Measurements from ENCODE around the gene WBP1L.
A peak's percentile ranks its signal among the peaks of the same experiment; 100 is the strongest.
"Not testable (repeated sequence)": the region's sequence is repeated elsewhere in the genome, so short reads cannot be mapped to it uniquely, and the experiment has no call there.

The WBP1L gene

DNA sequence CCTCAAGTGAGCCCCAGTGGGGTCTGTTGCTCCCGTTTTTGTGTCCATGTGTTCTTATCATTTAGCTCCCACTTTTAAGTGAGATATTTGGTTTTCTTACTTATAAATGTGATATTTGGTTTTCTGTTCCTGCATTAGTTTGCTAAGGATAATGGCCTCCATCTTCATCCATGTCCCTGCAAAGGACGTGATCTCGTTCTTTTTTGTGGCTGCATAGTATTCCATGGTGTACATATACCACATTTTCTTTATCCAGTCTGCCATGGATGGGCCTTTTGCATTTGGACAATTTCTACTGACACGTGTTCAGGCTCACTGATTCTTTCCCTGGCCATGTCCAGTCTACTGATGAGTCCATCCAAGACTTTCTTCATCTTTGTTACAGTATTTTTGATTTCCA is 19.8 kb upstream of the WBP1L start:
- DNase-seq (ENCODE audit: low read depth in 3 of 3) = no peak

DNA sequence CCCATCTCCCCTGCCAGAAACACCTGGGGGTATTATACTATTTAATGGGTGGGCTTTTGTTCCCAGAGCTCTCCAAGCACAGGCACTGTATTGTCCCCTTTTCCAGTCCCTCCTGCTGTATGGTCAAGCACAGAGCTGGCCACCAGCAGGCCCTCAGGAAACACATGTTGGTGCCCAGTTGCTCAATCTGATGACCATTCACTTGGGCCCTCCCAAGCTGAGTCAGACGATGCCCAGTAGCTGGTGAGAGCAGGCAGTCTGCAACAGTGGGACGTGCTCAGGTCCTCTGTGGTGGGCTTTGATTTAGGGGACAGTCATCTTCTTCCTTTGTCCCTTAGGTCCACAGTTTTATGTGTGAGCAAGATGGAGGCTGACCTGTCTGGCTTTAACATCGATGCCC is 17.5 kb upstream of the WBP1L start:
- no peak for DNase-seq (ENCODE audit: low read depth in 3 of 3)

DNA sequence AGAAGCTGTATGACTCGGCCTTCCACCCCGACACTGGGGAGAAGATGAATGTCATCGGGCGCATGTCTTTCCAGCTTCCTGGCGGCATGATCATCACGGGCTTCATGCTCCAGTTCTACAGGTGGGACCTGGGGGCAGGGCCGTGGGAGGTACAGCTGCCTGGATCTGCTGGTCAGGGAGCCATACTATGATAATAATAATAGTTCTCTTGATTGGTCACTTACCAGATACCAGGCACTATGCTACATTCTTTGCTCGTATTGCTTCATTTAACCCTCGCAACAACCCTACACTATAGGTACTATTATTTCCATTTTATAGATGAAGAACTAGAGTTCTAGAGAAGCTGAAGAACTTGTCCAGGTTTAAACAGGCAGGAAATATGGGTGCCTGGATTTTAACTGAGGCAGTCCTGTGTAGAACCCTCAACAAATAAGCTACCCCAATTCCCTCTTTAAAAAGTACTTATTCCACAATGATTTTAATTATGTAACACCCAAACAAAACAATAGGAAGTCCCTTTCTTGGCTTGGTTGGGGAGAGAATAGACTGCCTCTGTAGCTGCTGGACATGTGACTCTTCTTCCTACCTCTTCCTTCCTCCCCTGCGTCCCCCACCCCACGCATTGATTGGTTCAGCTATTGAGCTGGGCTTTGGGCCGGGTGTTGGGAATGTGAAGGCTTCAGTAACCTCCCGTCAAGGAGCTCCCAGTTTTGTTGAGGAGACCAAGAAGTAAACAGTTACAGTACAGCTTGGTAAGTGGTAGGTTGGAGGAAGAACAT is 16.5 kb upstream of the WBP1L start:
- DNase-seq (ENCODE audit: low read depth in 3 of 3) = no peak

DNA sequence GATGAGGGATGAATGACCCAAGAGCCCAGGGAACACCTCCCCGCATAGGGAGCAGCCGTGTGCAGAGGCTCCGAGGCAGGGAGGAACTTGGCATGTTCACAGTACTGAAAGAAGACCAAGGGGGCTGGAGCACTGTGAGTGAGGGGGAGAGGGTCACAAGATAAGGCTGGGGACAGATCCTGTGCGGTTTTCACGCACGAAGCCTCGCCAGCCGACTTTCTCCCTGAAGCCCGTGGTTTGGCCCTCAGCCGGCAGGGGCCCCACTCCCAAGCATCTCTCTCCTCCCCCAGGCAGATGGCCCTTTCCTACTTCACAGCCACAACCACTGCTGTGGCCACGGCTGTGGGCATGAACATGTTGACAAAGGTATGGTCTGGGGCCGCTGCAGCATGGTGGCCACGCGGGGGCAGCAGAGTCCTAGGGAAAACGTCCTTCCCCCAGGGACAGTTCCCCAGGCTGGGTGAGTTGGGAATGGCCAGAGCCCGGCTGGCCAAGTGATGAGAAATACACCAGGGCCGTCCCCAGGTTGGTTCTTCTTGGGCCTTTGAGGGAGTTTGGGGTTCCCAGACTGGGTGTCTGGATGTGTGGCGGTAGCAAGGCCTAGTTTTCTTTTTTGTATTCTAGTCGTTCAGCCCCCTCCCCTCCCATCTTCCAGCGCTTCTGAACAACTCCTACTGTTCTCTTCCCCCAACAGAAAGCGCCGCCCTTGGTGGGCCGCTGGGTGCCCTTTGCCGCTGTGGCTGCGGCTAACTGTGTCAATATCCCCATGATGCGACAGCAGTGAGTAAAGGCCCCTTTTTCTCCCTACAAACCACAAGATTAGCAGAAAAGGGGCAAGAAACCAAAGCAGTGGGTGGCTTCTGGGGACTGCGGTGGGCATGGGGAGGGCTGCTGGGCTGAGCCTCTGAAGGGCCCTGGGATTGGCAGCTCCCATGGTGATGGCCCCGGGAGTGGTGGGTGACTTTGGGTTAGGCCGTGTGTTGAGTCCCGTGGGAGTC is 14.4 kb upstream of the WBP1L start:
- DNase-seq (ENCODE audit: low read depth in 3 of 3) = peak in 2 of 3 experiments; percentile 15 to 27

DNA sequence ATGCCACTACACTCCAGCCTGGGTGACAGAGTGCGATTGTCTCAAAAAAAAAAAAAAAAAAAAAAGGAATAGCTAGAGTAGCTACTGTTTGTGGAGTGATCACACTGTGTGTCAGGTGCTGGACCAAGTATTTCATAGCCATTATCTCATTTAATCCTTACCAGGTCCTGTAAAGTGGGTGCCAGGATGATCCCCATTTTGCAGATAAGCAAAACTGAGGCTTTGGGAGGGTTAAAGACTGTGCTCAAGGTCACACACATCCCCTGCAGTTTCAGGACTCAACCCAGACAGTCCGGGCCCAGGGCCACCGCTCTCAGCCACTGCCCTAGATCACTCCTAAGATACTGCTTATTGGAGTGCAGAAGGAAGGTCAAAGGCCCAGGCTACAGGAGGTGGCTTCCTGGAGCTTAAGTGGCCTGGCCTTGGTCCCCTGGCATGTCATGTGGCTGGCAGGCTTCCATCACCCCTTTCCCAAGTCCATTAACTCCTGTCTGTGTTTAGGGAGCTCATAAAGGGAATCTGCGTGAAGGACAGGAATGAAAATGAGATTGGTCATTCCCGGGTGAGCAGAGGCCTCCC is 12.4 kb upstream of the WBP1L start:
- no peak for DNase-seq (ENCODE audit: low read depth in 3 of 3)

DNA sequence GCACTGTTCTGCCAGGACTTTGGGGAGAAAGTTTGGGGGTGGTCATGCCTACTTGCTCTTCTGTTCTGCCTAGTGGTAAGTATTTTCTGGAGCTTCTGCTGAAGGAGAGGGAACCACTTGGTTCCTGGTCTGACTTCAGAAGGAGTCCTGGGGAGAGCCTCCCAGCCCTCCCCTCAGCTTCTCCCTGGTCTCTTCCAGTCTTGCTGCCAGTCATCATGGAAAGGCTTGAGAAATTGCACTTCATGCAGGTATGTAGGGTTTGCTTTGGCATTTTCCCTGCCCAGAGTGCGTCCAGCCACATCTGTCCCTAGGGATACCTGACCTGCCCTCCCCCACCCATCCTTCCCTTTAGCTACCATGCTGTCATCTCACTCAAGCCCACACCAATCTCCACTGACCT is 11.1 kb upstream of the WBP1L start:
- DNase-seq (ENCODE audit: low read depth in 3 of 3) = no peak

DNA sequence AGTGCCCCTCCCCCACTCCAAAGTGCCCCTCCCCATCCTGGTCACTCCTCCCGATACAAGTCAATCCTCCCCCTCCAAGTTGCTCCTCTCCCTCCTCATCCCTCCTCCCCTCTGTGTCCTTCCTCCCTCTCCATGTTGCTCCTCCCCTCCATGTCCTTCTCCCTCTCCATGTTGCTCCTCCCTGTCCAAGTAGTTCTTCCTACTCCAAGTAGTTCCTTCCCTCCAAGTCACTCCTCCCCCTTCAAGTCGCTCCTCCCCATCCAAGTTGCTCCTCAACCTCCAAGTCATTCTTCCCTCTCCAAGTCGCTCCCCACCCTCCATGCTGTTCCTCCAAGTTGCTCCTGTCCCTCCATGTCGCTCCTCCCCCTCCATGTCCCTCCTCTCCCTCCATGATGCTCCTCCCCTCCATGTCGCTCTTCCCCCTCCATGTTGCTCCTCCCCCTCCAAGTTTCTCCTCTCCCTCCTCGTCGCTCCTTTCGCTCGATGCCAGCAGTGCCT is 8.6 kb upstream of the WBP1L start:
- no peak for DNase-seq (ENCODE audit: low read depth in 3 of 3)

DNA sequence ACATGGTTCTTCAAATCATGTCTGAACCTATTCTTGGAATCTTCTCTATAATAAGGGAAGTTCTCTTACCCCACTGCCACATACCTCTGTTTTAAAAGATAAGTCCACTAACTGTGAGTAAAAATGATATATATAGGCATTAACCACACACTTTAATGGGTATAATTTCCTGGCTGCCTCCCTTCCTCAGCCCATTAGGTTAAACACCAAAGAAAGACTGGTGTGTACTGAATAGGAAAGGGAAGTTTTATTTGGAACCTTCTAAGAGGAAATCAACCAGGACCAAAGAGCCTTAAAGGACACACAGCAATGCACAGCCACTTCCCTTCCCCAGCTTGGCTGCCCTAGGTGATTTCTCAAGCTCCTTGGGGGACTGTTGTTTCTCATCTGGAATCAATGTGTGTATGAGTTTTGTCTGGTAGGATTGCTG is 5.0 kb upstream of the WBP1L start:
- no peak for DNase-seq (ENCODE audit: low read depth in 3 of 3)

DNA sequence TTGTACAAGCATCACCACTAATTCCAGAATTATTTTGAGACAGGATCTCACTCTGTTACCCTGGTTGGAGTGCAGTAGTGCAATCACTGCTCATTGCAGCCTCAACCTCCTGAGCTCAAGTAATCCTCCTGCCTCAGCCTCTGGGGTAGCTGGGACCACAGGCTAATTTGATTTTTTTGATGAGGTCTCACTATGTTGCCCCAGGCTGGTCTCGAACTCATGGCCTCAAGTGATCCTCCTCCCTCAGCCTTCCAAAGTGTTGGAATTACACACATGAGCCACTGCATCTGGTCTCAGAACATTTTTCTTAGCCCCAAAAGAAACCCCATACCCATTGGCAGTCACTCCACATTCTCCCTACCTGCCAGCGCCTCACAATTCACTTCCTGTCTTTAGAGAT is 3.5 kb upstream of the WBP1L start:
- no peak for DNase-seq (ENCODE audit: low read depth in 3 of 3)

DNA sequence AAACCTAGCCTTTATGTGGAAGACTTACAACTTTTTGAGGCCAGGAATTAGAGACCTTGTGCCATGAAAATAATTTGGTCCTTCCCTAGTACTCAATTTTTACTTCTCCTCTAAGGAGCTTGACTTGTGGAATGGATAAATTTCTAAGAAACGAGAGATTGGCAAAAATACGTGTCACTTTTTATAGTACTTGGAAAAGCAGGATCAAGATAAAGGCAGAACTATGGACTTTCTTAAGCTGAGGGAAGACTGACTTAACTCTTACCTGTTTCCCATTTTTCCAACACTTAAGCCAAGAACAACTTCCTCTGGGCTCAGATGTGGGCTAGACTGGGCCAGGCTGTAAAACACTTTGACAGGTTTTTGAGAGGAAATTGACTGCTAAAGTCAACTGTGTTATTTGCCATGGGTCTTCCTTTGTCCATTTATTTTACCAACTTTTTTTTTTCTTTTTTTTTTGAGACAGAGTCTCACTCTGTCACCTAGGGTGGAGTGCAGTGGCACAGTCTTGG is 2.0 kb upstream of the WBP1L start:
- DNase-seq (ENCODE audit: low read depth in 3 of 3) = no peak

DNA sequence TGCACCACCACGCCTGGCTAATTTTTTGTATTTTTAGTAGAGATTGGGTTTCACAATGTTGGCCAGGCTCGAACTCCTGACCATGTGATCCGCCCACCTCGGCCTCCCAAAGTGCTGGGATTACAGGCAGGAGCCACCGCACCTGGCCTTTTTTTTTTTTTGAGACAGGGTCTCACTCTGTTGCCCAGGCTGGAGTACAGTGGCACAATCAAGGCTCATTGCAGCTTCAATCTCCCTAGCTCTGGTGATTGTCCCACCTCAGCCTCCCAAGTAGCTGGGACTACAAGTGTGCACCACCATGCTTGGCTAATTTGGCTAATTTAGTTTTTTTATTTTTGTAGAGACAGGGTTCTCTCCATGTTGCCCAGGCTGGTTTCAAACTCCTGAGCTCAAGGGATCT is 1.4 kb upstream of the WBP1L start:
- DNase-seq (ENCODE audit: low read depth in 3 of 3) = not testable (repeated sequence)

DNA sequence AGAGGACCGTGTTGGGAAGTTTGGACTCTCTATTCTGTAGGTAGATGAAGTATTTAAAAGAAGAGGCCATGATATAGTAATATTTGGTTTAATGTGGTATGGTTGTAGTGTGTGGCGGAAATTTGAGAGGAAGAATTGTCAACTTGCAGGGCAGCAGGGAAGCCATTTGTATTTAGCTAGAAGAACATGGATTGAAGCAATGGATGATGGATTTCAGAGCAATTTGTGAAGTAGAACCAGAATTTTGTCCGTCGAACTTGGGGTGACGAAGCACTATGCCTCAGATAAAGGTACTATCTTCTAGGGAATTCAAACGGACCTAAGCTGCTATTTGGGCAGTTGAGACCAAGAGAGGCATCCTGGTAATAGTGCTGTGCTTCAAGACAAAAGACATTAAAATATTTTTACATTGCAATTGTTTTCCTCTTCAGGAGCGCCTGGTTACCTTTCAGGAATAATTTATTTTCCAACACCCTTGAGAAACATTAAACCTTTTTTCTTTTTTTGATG is 615 bp upstream of the WBP1L start:
- no peak for DNase-seq (ENCODE audit: low read depth in 3 of 3)

DNA sequence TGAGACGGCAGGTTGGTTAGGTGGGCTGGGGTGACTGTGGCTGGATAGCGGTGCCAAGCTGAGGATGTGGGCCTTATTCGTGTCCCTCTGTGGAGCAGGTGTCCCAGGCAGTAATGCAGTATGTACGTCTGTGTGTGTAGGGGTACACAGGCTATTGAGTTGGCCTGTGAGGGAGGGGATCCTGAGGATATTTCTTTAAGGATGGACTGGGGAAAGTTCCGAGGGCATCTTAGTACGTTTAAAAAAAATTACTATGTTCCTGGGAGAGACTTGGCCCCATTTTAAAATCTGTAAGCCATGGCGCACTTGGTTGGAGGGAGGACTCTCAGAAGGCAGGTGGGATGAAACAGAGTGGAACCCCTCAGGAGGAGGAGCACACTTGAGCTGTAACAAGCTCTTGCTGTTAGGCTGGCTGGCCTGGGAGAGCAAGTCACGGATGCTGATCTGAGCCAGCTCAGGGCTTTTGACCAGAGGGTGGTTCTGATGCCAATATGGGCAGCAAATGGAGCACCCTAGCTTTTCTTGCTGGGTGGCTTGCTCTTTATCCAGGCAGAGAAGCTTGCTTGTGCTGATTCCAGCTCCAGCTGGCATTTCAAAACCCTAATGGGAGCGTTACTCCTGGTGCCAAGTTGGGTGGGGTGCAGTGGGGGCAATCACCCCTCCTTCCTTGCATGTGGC is 765 bp downstream of the WBP1L start:
- no peak for DNase-seq (ENCODE audit: low read depth in 3 of 3)

DNA sequence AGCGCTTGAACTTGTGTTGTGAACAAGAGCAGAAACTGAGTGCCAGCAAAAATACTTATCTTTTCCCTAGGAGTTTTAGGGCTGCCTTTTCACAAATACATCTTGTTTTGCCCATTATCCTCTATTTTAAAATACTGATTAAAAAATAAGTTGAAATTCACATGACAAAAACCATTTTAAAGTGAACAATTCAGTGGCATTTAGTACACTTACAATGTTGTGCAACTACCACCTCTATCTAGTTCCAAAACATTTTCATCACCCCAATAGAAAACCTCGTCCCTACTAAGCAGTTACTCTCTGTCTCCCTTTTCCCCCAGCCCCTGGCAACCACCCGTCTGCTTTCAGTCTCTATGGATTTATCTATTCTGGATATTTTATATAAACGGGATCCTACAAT is 1.4 kb downstream of the WBP1L start:
- no peak for DNase-seq (ENCODE audit: low read depth in 3 of 3)

DNA sequence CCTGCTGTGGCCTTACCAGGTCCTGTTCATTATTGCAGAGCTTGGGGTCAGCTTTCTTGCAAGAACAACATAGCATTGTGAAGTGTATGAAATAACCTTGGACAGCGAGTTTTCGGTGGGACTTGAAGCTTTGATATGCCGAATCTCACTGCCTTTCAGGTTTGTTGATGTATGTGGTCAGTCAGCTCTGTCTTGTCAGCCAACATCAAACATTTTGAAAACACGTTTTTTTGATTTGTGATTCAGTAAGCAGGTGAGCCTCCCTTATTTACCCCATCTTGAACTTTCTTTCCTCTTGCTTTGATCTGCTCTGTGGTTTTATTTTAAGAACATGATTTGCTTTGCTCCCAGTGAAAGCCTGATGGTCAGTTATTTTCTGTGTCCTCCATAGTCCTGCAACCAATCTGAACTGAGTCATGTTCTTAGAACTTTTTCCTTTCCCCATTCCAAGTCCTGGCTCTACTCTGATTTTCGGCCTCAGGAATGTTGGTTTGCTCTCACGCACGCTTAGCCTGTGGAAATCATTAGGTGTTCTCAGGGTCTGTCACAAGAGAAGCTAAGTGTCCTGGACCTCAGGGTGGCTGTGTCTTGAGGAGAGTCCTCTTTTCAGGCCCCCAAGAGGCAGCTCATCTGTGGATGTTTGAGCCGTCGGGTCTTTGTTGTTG is 8.7 kb downstream of the WBP1L start:
- DNase-seq (ENCODE audit: low read depth in 3 of 3) = no peak

DNA sequence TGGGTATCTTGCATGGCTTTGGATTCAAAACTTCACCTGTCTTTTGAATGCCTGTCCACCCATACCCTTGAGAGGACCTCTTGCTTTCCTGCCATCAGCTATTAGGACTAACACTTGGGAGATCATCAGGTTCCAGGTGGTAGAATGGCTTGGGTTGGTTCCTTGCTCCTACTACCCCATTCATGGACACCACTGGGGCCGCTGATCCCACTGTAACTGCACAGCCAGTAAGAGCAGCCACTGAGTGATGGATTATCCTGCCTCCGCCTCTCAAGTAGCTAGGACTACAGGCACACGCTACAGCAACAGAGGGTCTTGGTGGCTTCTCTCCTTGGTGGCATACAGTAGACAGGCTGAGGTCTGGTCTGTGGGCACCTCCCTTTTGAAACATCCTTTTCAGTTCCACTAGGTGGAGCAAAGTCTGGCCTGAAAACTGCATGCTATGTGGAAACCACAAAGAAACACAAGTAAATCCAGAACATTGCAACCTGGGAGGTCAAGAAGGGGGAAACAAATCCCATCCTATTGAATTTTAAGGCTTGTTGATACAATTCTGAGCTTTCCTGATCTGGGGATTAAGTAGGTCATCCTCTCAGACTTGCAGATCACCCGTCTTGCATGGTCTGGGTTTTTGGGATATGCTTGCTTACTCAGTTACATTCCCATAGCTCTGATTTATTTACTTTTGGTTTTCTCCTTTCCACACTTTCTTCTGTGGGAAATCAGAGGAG is 9.4 kb downstream of the WBP1L start:
- DNase-seq (ENCODE audit: low read depth in 3 of 3) = no peak

DNA sequence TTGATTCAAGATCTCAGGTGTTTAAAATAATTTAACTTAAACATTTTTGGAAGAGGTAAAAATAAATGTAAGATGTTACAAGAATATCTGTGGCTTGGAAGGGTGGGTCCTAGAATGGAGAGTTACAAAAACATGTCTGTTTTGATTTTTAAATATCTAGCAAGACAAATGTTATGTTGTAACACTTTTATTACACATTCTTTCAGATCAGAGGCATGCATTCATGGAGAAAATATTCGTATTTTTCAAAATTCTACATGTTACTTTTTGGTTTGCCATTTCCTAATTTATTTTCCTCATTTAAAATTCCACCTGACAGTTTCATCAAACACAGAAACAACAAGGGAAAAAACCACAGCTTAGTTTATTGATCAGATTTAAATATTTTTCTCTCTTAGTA is 10.0 kb downstream of the WBP1L start:
- DNase-seq (ENCODE audit: low read depth in 3 of 3) = no peak

DNA sequence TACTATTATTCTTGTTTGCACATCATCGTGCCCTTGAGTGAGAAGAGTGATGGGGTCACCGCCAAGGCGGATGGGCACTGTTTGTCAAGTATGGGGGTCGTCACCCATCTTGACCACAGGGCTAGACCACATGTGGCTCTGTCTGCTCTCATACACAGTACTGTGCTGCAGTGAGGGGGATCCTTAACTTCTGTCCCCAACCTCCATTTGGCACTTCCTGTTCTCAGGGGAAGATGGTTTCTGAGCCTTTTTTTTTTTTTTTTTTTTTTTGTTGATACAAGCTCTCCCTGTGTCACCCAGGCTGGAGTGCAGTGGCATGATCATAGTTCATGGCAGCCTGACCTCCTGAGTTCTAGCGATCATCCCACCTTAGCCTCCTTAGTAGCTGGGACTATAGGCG is 13.6 kb downstream of the WBP1L start:
- DNase-seq (ENCODE audit: low read depth in 3 of 3) = no peak

DNA sequence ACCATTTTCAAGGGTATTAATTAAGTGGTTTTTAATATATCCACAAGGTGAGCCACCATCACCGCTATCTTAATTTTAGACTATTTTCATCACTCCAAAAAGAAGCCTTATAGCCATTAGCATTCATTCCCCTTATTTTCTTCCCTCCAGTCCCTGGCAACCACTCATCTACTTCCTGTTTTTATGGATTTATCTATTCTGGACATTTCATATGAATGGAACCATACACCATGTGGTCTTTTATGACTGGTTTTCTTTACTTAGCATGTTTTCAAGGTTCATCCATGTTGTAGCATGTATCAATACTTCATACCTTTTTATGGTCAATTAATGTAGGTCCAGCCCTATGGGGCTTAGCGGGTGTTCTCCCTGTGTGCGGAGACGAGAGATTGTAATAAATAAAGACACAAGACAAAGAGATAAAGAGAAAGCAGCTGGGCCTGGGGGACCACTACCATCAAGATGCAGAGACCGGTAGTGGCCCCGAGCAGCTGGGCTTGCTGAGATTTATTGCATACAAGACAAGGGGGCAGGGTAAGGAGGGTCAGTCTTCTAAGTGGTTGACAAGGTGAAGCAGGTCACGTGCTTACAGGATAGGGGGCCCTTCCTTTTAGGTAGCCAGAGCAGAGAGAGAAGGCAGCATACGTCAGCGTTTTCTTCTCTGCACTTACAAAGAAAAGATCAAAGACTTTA is 14.6 kb downstream of the WBP1L start:
- no peak for DNase-seq (ENCODE audit: low read depth in 3 of 3)

DNA sequence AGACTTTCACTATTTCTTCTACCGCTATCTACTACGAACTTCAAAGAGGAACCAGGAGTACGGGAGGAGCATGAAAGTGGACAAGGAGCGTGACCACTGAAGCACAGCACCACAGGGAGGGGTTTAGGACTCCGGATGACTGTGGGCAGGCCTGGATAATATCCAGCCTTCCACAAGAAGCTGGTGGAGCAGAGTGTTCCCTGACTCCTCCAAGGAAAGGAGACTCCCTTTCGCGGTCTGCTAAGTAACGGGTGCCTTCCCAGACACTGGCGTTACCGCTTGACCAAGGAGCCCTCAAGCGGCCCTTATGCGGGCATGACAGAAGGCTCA is 15.2 kb downstream of the WBP1L start:
- not testable (repeated sequence) for DNase-seq (ENCODE audit: low read depth in 3 of 3)
